Measurements from ENCODE around the gene KIF3C. TPM values are rescaled to one million over a fixed set of nuclear protein-coding genes. Genes with fewer than 3 reads are reported as not detected.
A peak's percentile ranks its signal among the peaks of the same experiment; 100 is the strongest.
"Not testable (repeated sequence)": the region's sequence is repeated elsewhere in the genome, so short reads cannot be mapped to it uniquely, and the experiment has no call there.

Gene KIF3C
- total RNA-seq, 1 donor from 2014 or later: 3.7 TPM

DNA sequence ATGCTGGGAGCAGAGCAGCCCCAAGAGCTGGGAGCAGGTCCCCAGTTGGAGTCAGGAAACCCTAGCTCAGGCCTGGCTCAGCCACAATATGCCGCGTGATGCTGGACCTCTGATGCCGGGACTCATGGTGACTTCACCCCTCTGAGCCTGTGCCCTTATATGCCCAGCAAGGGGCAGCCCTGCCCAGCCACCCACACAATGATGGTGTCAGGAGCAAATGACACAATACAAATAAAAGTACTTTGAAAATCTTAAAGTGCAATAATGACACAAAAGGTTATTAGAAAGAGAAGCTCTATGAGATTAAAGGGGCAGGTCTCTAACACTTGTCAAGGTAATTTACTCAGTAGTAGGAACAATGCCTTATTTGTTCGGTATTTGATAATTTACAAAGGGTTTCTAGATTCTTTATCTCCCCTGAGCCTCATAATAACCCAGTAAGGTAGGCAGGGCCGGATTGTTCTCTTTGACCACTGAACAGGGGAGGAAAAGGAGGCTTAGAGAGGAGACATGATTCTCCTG, 18.3 kb upstream of the KIF3C start:
- H3K4me3 ChIP-seq (ENCODE audit: low read length in 3 of 3): peak overlapping the region in 1 of 3 donors; percentile 22
- peaks cover 25 to 42% (median 40%) of the 10 kb centered on the region in 3 donors for H3K4me1 ChIP-seq (ENCODE audit: control insufficient read depth in 3 of 3, insufficient read depth in 3 of 3, low read length in 3 of 3)
- H3K9me3 ChIP-seq (ENCODE audit: control insufficient read depth in 3 of 3, low read length in 3 of 3): no peaks in the 10 kb centered on the region
- no peaks in the 10 kb centered on the region for H3K36me3 ChIP-seq (ENCODE audit: control insufficient read depth in 3 of 3, insufficient read depth in 3 of 3, low read length in 3 of 3)
- peak overlapping the region in 1 of 3 donors; percentile 54 for H3K9ac ChIP-seq (ENCODE audit: low read depth in 1 of 3, low read length in 3 of 3)
- H3K27ac ChIP-seq (ENCODE audit: low read depth, low read length): peak overlapping the region; percentile 75
- no peaks in the 10 kb centered on the region for H3K27me3 ChIP-seq (ENCODE audit: control insufficient read depth in 3 of 3, insufficient read depth in 3 of 3, low read length in 3 of 3)

GRCh38 chr2:25999406-25999805, 17.1 kb upstream of the KIF3C start:
- not testable (repeated sequence) for H3K9ac ChIP-seq (ENCODE audit: low read depth in 1 of 3, low read length in 3 of 3); H3K36me3 ChIP-seq (ENCODE audit: control insufficient read depth in 3 of 3, insufficient read depth in 3 of 3, low read length in 3 of 3); H3K4me3 ChIP-seq (ENCODE audit: low read length in 3 of 3); H3K27ac ChIP-seq (ENCODE audit: low read depth, low read length); H3K27me3 ChIP-seq (ENCODE audit: control insufficient read depth in 3 of 3, insufficient read depth in 3 of 3, low read length in 3 of 3); H3K9me3 ChIP-seq (ENCODE audit: control insufficient read depth in 3 of 3, low read length in 3 of 3)
- peaks cover 25 to 42% (median 40%) of the 10 kb centered on the region in 3 donors for H3K4me1 ChIP-seq (ENCODE audit: control insufficient read depth in 3 of 3, insufficient read depth in 3 of 3, low read length in 3 of 3)

- H3K9ac ChIP-seq (ENCODE audit: low read depth in 1 of 3, low read length in 3 of 3); H3K4me3 ChIP-seq (ENCODE audit: low read length in 3 of 3); H3K27ac ChIP-seq (ENCODE audit: low read depth, low read length); H3K27me3 ChIP-seq (ENCODE audit: control insufficient read depth in 3 of 3, insufficient read depth in 3 of 3, low read length in 3 of 3); H3K9me3 ChIP-seq (ENCODE audit: control insufficient read depth in 3 of 3, low read length in 3 of 3); H3K36me3 ChIP-seq (ENCODE audit: control insufficient read depth in 3 of 3, insufficient read depth in 3 of 3, low read length in 3 of 3): not testable (repeated sequence)
- H3K4me1 ChIP-seq (ENCODE audit: control insufficient read depth in 3 of 3, insufficient read depth in 3 of 3, low read length in 3 of 3): peaks cover 25 to 42% (median 40%) of the 10 kb centered on the region in 3 donors
These were observed 16.6 kb upstream of the KIF3C start for GRCh38 chr2:25998816-25999383.

GRCh38 chr2:25996844-25997243, 14.5 kb upstream of the KIF3C start:
- Histone ChIP-seq H3K9me3 (ENCODE audit: control insufficient read depth in 3 of 3, low read length in 3 of 3) (no peaks in the 10 kb centered on the region), H3K4me3 (ENCODE audit: low read length in 3 of 3) (no peak overlapping the region), H3K36me3 (ENCODE audit: control insufficient read depth in 3 of 3, insufficient read depth in 3 of 3, low read length in 3 of 3) (no peaks in the 10 kb centered on the region), H3K9ac (ENCODE audit: low read depth in 1 of 3, low read length in 3 of 3) (no peak overlapping the region), H3K27ac (ENCODE audit: low read depth, low read length) (no peak overlapping the region), H3K27me3 (ENCODE audit: control insufficient read depth in 3 of 3, insufficient read depth in 3 of 3, low read length in 3 of 3) (no peaks in the 10 kb centered on the region), H3K4me1 (ENCODE audit: control insufficient read depth in 3 of 3, insufficient read depth in 3 of 3, low read length in 3 of 3) (peaks cover 21 to 36% (median 28%) of the 10 kb centered on the region in 3 donors)

- no peak overlapping the region for H3K27ac ChIP-seq (ENCODE audit: low read depth, low read length)
- H3K27me3 ChIP-seq (ENCODE audit: control insufficient read depth in 3 of 3, insufficient read depth in 3 of 3, low read length in 3 of 3): no peaks in the 10 kb centered on the region
- H3K4me1 ChIP-seq (ENCODE audit: control insufficient read depth in 3 of 3, insufficient read depth in 3 of 3, low read length in 3 of 3): peaks cover 4 to 15% (median 7%) of the 10 kb centered on the region in 3 donors
- no peak overlapping the region for H3K4me3 ChIP-seq (ENCODE audit: low read length in 3 of 3)
- no peaks in the 10 kb centered on the region for H3K36me3 ChIP-seq (ENCODE audit: control insufficient read depth in 3 of 3, insufficient read depth in 3 of 3, low read length in 3 of 3)
- H3K9me3 ChIP-seq (ENCODE audit: control insufficient read depth in 3 of 3, low read length in 3 of 3): no peaks in the 10 kb centered on the region
- no peak overlapping the region for H3K9ac ChIP-seq (ENCODE audit: low read depth in 1 of 3, low read length in 3 of 3)
These were observed 12.2 kb upstream of the KIF3C start for GRCh38 chr2:25994509-25994908.

- no peak overlapping the region for H3K9ac ChIP-seq (ENCODE audit: low read depth in 1 of 3, low read length in 3 of 3)
- no peak overlapping the region for H3K27ac ChIP-seq (ENCODE audit: low read depth, low read length)
- H3K4me1 ChIP-seq (ENCODE audit: control insufficient read depth in 3 of 3, insufficient read depth in 3 of 3, low read length in 3 of 3): peaks cover 4 to 11% (median 6%) of the 10 kb centered on the region in 3 donors
- no peaks in the 10 kb centered on the region for H3K9me3 ChIP-seq (ENCODE audit: control insufficient read depth in 3 of 3, low read length in 3 of 3)
- H3K36me3 ChIP-seq (ENCODE audit: control insufficient read depth in 3 of 3, insufficient read depth in 3 of 3, low read length in 3 of 3): no peaks in the 10 kb centered on the region
- H3K4me3 ChIP-seq (ENCODE audit: low read length in 3 of 3): no peak overlapping the region
- H3K27me3 ChIP-seq (ENCODE audit: control insufficient read depth in 3 of 3, insufficient read depth in 3 of 3, low read length in 3 of 3): no peaks in the 10 kb centered on the region
These were observed 10.8 kb upstream of the KIF3C start for GRCh38 chr2:25993049-25993448.

- no peak overlapping the region for H3K4me3 ChIP-seq (ENCODE audit: low read length in 3 of 3)
- H3K27me3 ChIP-seq (ENCODE audit: control insufficient read depth in 3 of 3, insufficient read depth in 3 of 3, low read length in 3 of 3): no peaks in the 10 kb centered on the region
- H3K27ac ChIP-seq (ENCODE audit: low read depth, low read length): no peak overlapping the region
- H3K36me3 ChIP-seq (ENCODE audit: control insufficient read depth in 3 of 3, insufficient read depth in 3 of 3, low read length in 3 of 3): no peaks in the 10 kb centered on the region
- no peak overlapping the region for H3K9ac ChIP-seq (ENCODE audit: low read depth in 1 of 3, low read length in 3 of 3)
- peaks cover 2 to 8% (median 4%) of the 10 kb centered on the region in 3 donors for H3K4me1 ChIP-seq (ENCODE audit: control insufficient read depth in 3 of 3, insufficient read depth in 3 of 3, low read length in 3 of 3)
- no peaks in the 10 kb centered on the region for H3K9me3 ChIP-seq (ENCODE audit: control insufficient read depth in 3 of 3, low read length in 3 of 3)
These were observed 10.3 kb upstream of the KIF3C start for GRCh38 chr2:25992556-25992955.

- H3K36me3 ChIP-seq (ENCODE audit: control insufficient read depth in 3 of 3, insufficient read depth in 3 of 3, low read length in 3 of 3): no peaks in the 10 kb centered on the region
- no peak overlapping the region for H3K4me3 ChIP-seq (ENCODE audit: low read length in 3 of 3)
- H3K4me1 ChIP-seq (ENCODE audit: control insufficient read depth in 3 of 3, insufficient read depth in 3 of 3, low read length in 3 of 3): peaks cover 0 to 6% (median 4%) of the 10 kb centered on the region in 3 donors
- H3K9ac ChIP-seq (ENCODE audit: low read depth in 1 of 3, low read length in 3 of 3): no peak overlapping the region
- no peaks in the 10 kb centered on the region for H3K27me3 ChIP-seq (ENCODE audit: control insufficient read depth in 3 of 3, insufficient read depth in 3 of 3, low read length in 3 of 3)
- H3K9me3 ChIP-seq (ENCODE audit: control insufficient read depth in 3 of 3, low read length in 3 of 3): no peaks in the 10 kb centered on the region
- H3K27ac ChIP-seq (ENCODE audit: low read depth, low read length): no peak overlapping the region
These were observed 9.7 kb upstream of the KIF3C start for GRCh38 chr2:25991965-25992364.

DNA sequence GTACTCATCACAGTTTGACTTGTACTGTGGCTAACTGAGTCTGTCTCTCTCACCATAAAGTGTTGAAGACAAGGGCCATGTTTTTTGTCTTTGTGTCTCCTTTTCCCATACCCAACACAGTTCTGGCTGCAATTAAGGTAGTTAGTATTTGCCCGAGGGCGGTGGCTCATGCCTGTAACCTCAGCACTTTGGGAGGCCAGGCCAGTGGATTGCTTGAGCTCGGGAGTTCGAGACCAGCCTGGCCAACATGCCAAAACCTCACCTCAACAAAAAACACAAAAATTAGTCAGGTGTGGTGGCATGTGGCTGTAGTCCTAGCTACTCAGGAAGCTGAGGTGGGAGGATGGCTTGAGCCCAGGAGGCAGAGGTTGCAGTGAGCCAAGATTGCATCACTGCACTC, 6.9 kb upstream of the KIF3C start:
- Histone ChIP-seq H3K4me3 (ENCODE audit: low read length in 3 of 3) (no peak overlapping the region), H3K4me1 (ENCODE audit: control insufficient read depth in 3 of 3, insufficient read depth in 3 of 3, low read length in 3 of 3) (peaks cover 0 to 6% (median 4%) of the 10 kb centered on the region in 3 donors), H3K27ac (ENCODE audit: low read depth, low read length) (no peak overlapping the region), H3K36me3 (ENCODE audit: control insufficient read depth in 3 of 3, insufficient read depth in 3 of 3, low read length in 3 of 3) (no peaks in the 10 kb centered on the region), H3K27me3 (ENCODE audit: control insufficient read depth in 3 of 3, insufficient read depth in 3 of 3, low read length in 3 of 3) (no peaks in the 10 kb centered on the region), H3K9ac (ENCODE audit: low read depth in 1 of 3, low read length in 3 of 3) (no peak overlapping the region), H3K9me3 (ENCODE audit: control insufficient read depth in 3 of 3, low read length in 3 of 3) (no peaks in the 10 kb centered on the region)

- no peaks in the 10 kb centered on the region for H3K27me3 ChIP-seq (ENCODE audit: control insufficient read depth in 3 of 3, insufficient read depth in 3 of 3, low read length in 3 of 3)
- H3K27ac ChIP-seq (ENCODE audit: low read depth, low read length): no peak overlapping the region
- no peaks in the 10 kb centered on the region for H3K36me3 ChIP-seq (ENCODE audit: control insufficient read depth in 3 of 3, insufficient read depth in 3 of 3, low read length in 3 of 3)
- peaks cover under 1 to 6% (median 4%) of the 10 kb centered on the region in 3 donors for H3K4me1 ChIP-seq (ENCODE audit: control insufficient read depth in 3 of 3, insufficient read depth in 3 of 3, low read length in 3 of 3)
- no peaks in the 10 kb centered on the region for H3K9me3 ChIP-seq (ENCODE audit: control insufficient read depth in 3 of 3, low read length in 3 of 3)
- no peak overlapping the region for H3K9ac ChIP-seq (ENCODE audit: low read depth in 1 of 3, low read length in 3 of 3)
- no peak overlapping the region for H3K4me3 ChIP-seq (ENCODE audit: low read length in 3 of 3)
These were observed 5.8 kb upstream of the KIF3C start for GRCh38 chr2:25988134-25988533.
